ENCODE results near the gene ADCY7.

Gene ADCY7

GRCh38 chr16:50266337-50267091 is at the start of gene ADCY7:
Gene ADCY7, plus strand, starts transcription at chr16:50266551. Its CDS starts 21,629 bp downstream, at chr16:50288180.
- DNase-seq (ENCODE audit: low read depth) = peak; percentile 47
- H3K4me3 ChIP-seq (ENCODE audit: low read depth, low read length) = no peak within 1 kb of the TSS
- no peak for TF ChIP-seq CTCF (IDR thresholded peaks at IDR 0.05; ENCODE audit: control insufficient read depth, extremely low read depth, insufficient read depth)

GRCh38 chr16:50219402-50219975 is 46.9 kb upstream of the ADCY7 start:
- H3K4me3 ChIP-seq (ENCODE audit: low read depth, low read length) = no peak overlapping the region
- DNase-seq (ENCODE audit: low read depth) = no peak
- TF ChIP-seq CTCF (IDR thresholded peaks at IDR 0.05; ENCODE audit: control insufficient read depth, extremely low read depth, insufficient read depth) = no peak

- no peak for TF ChIP-seq CTCF (IDR thresholded peaks at IDR 0.05; ENCODE audit: control insufficient read depth, extremely low read depth, insufficient read depth)
- no peak for DNase-seq (ENCODE audit: low read depth)
- H3K4me3 ChIP-seq (ENCODE audit: low read depth, low read length) = no peak overlapping the region
Measured at GRCh38 chr16:50224286-50224685, 42.1 kb upstream of the ADCY7 start.

- TF ChIP-seq CTCF (IDR thresholded peaks at IDR 0.05; ENCODE audit: control insufficient read depth, extremely low read depth, insufficient read depth) = no peak
- DNase-seq (ENCODE audit: low read depth) = no peak
- H3K4me3 ChIP-seq (ENCODE audit: low read depth, low read length) = no peak overlapping the region
Measured at GRCh38 chr16:50227120-50227519, 39.2 kb upstream of the ADCY7 start.

GRCh38 chr16:50227665-50228064 is 38.7 kb upstream of the ADCY7 start:
- no peak for DNase-seq (ENCODE audit: low read depth)
- H3K4me3 ChIP-seq (ENCODE audit: low read depth, low read length) = no peak overlapping the region
- TF ChIP-seq CTCF (IDR thresholded peaks at IDR 0.05; ENCODE audit: control insufficient read depth, extremely low read depth, insufficient read depth) = no peak

- DNase-seq (ENCODE audit: low read depth) = no peak
- H3K4me3 ChIP-seq (ENCODE audit: low read depth, low read length) = no peak overlapping the region
- TF ChIP-seq CTCF (IDR thresholded peaks at IDR 0.05; ENCODE audit: control insufficient read depth, extremely low read depth, insufficient read depth) = no peak
Measured at GRCh38 chr16:50228364-50228868, 37.9 kb upstream of the ADCY7 start.

All from LNCaP clone FGC (cell line).